Measurements from ENCODE around the gene GALR3. TPM values are rescaled to one million over a fixed set of nuclear protein-coding genes. Genes with fewer than 3 reads are reported as not detected.

The GALR3 gene
- total RNA-seq, 2 donors from 2014 or later, result 0.85 TPM; not detected in 1

GRCh38 chr22:37832022-37832857 is 9.1 kb downstream of the GALR3 start:
- no peak for DNase-seq (ENCODE audit: low spot score)
- H3K27me3 ChIP-seq (replicated peaks; ENCODE audit: insufficient read depth), result no peaks in the 10 kb centered on the region
- H3K4me1 ChIP-seq (replicated peaks), result no peaks in the 10 kb centered on the region
- H3K9me3 ChIP-seq, result no peaks in the 10 kb centered on the region
- H3K36me3 ChIP-seq, result peaks cover 25 to 29% of the 10 kb centered on the region in 2 donors
- intact Hi-C loops (cut with DNase I), result no loop called here
- H3K27ac ChIP-seq, result no peak overlapping the region
- TF ChIP-seq CTCF (IDR thresholded peaks at IDR 0.05), result no peak
- no peak for TF ChIP-seq POLR2AphosphoS5 (IDR thresholded peaks at IDR 0.05)
- TF ChIP-seq POLR2A (IDR thresholded peaks at IDR 0.05), result no peak
- WGBS, result 95% methylated on average over 16 of the region's 16 CpGs
- no peak overlapping the region for H3K4me3 ChIP-seq

GRCh38 chr22:37842015-37842793 is 19.0 kb downstream of the GALR3 start:
- H3K27ac ChIP-seq, result no peak overlapping the region
- no peaks in the 10 kb centered on the region for H3K36me3 ChIP-seq
- H3K4me3 ChIP-seq, result no peak overlapping the region
- WGBS, result 70% methylated on average over 10 of the region's 10 CpGs
- DNase-seq (ENCODE audit: low spot score), result no peak
- H3K4me1 ChIP-seq (replicated peaks), result no peaks in the 10 kb centered on the region
- no peaks in the 10 kb centered on the region for H3K27me3 ChIP-seq (replicated peaks; ENCODE audit: insufficient read depth)
- intact Hi-C loops (cut with DNase I), result no loop called here
- TF ChIP-seq POLR2A (IDR thresholded peaks at IDR 0.05) (no peak), POLR2AphosphoS5 (IDR thresholded peaks at IDR 0.05) (no peak), CTCF (IDR thresholded peaks at IDR 0.05) (no peak)
- no peaks in the 10 kb centered on the region for H3K9me3 ChIP-seq

DNA sequence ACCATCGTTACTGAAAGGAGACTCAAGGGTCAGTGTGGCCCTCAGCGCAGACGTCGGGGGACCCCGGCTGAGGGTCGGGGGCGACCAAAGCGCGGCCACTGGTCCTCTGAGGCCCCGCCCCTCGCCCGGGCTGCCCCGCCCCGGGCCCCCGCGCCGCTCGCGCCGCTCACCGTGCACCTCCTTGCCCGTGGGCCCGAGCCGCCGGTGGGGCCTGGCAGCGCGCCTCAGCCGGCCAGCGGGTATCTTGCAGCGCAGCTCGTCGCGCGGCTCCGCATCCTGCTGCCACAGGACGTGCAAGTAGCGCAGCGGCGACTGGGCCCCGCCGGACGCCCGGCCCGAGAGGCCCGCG is 20.5 kb downstream of the GALR3 start:
- intact Hi-C loops (cut with DNase I), result no loop called here
- Histone ChIP-seq H3K27ac (peak overlapping the region; percentile 87), H3K27me3 (replicated peaks; ENCODE audit: insufficient read depth) (no peaks in the 10 kb centered on the region), H3K36me3 (no peaks in the 10 kb centered on the region), H3K4me1 (replicated peaks) (no peaks in the 10 kb centered on the region), H3K9me3 (no peaks in the 10 kb centered on the region), H3K4me3 (peak overlapping the region; percentile 89 to 90)
- TF ChIP-seq POLR2AphosphoS5 (IDR thresholded peaks at IDR 0.05) (no peak), CTCF (IDR thresholded peaks at IDR 0.05) (no peak), POLR2A (IDR thresholded peaks at IDR 0.05) (no peak)
- peak; percentile 16 for DNase-seq (ENCODE audit: low spot score)
- 0% methylated on average over 10 of the region's 46 CpGs for WGBS

- no peaks in the 10 kb centered on the region for H3K9me3 ChIP-seq
- H3K27ac ChIP-seq, result peak overlapping the region; percentile 87
- no peak for TF ChIP-seq POLR2A (IDR thresholded peaks at IDR 0.05)
- no peak for TF ChIP-seq CTCF (IDR thresholded peaks at IDR 0.05)
- no peak for TF ChIP-seq POLR2AphosphoS5 (IDR thresholded peaks at IDR 0.05)
- intact Hi-C loops (cut with DNase I), result no loop called here
- H3K4me3 ChIP-seq, result peak overlapping the region; percentile 89 to 90
- 89% methylated on average over 6 of the region's 6 CpGs for WGBS
- H3K27me3 ChIP-seq (replicated peaks; ENCODE audit: insufficient read depth), result no peaks in the 10 kb centered on the region
- no peaks in the 10 kb centered on the region for H3K36me3 ChIP-seq
- peaks cover 2% of the 10 kb centered on the region for H3K4me1 ChIP-seq (replicated peaks)
- no peak for DNase-seq (ENCODE audit: low spot score)
These were observed 21.7 kb downstream of the GALR3 start for GRCh38 chr22:37844904-37845329.
